ENCODE measurements around the gene ADARB2. TPM values are rescaled to one million over a fixed set of nuclear protein-coding genes. Genes with fewer than 3 reads are reported as not detected.

The ADARB2 gene
- total RNA-seq, 1 experiment from 2014 or later: not detected

DNA sequence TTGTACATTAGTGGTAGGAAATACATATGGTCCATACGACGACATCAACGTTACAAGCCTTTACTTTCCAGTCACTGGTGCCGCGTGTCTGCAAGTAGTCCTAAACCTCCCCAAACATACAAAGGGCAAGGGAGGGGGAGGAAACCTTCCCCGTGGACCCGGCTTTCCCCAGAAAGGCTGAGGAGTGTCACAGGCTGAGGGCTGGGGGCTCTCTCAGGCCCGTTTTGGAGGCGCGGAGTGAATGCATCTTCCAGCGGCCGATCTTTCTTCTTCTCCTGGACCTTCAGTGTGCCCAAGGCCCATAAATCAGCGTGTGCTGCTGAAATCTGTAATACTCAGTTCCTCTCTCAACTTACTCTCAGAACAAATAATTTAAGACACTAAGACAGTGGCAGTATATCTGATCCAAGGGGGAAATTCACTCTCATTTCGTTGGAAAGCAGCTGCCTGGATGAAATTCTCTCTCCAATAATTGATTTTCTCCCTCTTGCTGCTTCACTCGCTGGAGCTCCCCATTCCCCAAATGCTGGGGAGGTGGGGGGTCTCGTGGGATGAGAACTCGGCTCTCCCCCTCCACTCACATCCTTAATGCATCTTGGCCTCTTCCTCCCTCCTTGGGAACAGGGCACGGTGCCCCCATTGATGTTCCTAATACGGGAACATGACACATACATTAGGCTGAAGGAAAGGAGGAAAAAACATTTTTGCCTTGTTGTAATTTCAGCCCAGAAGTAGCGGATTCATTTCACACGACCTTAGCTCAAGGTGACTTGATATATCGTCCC, 126.1 kb downstream of the ADARB2 start:
- in situ Hi-C loops (cut with HindIII; ENCODE audit: low pct_unique_long_range_greater_than_20kb, low sequenced_read_pairs): no loop called here
- no peak for DNase-seq (ENCODE audit: low read depth)

DNA sequence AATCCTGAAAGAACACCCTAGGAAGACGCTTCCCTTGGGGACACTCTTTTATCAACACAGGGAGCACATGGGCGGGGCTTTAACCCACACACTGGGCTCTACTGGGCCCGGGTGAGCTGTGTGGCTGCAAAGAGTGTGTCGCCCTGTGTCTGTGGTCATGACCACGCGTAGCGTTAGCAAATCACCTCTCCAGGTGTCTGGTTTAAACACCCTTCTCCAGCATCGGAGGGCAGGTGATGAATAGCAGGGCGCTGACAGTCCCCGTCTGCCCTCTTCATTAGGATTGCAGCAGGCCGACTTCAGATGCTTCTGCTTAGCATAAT, 127.7 kb downstream of the ADARB2 start:
- DNase-seq (ENCODE audit: low read depth): no peak
- in situ Hi-C loops (cut with HindIII; ENCODE audit: low pct_unique_long_range_greater_than_20kb, low sequenced_read_pairs): no loop called here

DNA sequence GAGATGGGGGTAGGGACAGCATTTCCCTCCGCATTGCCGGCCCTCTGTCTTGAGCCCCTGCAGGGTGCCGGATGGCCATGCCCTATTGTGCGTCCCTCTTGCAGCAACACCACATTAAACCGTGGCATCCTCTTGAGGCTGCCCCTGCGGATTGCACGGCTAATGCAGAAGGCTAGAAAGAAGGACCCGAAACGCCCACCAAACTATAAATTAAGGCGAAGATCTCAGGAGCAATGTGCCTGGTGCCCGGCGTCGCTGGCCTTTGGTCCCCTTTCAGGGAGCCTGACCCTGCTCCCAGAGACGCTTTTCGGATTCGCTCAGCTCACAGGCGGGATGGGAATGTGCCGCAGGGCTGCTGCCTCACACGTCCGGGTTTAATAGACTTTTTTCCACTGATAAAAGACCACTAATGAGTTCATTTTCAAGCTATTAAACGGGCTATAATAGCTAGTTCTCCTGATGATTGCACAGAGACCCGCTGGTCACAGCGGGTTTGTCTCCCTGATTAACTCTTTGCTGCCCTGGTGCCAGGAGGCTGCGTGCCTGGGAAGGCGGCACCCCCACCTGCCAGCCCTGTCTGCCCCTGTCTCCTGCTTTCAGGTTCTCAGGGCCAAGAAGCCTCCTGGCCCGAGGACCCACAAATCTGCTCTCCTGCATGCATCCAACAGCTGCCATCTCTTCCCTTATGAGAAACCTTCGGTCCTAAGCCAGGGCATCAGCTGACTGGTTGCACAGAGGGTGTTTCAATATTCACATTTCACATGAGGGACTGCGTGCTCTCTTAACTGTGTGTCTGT, 128.3 kb downstream of the ADARB2 start:
- DNase-seq (ENCODE audit: low read depth): no peak
- in situ Hi-C loops (cut with HindIII; ENCODE audit: low pct_unique_long_range_greater_than_20kb, low sequenced_read_pairs): no loop called here

DNA sequence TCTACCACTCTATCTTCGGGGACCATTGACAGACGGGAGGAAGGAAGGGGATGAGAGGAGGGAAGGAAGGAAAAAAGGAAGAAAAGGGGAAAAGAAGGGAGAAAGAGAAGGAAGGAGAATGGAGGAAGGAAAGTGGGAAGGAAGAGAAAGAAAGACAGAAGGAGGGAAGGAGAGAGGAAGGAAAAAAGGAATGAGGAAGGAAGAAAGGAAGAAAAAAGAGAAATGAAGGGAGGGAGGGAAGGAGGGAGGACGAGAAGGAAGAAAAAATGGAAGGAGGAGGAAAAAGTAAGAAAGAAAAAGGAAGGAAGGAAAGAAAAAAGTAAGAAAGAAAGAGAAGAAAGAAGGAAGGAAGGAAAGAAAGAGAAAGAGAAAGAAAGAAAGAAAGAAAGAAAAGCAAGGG, 128.9 kb downstream of the ADARB2 start:
- no peak for DNase-seq (ENCODE audit: low read depth)
- in situ Hi-C loops (cut with HindIII; ENCODE audit: low pct_unique_long_range_greater_than_20kb, low sequenced_read_pairs): no loop called here

DNA sequence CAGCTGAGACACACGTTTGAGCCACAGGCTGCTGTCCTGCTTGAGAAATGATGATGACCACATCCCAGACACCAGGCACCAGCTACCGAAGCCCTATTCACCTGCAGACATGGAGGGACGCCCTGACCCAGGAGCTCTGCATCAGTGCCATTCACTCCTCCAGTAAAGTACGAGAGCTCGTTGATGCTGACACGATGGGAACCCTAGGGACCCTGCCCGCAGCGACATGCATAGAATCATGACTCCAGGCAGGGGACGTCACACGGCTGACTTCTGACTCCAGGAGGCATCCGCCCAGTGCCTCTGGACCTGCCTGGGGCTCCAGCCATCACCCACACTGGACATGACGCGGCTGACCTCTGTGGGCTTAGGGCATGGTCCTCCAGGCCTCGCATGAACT, 129.9 kb downstream of the ADARB2 start:
- no peak for DNase-seq (ENCODE audit: low read depth)
- in situ Hi-C loops (cut with HindIII; ENCODE audit: low pct_unique_long_range_greater_than_20kb, low sequenced_read_pairs): no loop called here

DNA sequence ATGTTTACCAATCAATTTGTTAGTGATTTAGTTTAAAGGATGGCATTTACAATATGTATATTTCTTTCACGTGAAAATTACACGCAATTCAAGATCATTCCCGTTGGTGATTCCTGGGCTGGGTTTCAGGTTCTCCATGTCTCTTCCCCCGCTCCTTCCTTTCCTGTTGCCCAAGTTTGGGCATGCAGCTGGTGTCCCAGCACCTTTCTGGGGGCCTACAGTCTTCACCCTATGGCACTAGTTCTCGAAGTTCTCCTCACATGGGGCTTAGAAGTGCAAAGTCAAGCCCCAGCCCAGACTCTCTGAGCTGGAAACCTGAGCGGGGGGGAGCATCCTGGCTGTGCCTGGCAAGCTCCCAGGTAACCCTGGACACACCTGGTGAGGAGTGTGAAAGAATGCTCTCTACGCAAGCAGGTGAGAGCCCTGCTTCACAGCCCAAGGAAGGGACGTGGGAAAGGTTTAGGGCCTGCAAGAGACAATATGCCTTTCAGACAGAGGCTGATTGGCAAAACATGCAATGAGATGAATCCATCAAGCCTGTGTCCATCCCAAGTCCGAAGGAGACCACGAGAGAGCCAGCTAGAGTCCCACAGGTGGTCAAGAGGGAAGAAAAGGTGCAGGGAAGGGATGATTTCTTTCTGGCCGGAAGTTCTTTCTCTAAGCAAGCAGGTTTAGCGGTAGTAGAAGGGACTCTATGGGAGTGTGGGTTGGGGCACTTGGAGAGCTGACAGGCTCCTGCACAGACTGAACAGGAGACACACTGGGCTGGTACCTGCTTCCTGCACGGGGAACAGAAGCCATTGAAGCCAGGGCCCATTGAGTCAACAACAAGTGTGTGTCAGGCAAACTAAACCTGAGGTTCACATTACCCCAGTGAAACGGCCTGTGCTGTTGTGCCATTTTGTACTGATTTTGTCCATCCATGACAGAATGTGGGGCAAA, 131.1 kb downstream of the ADARB2 start:
- in situ Hi-C loops (cut with HindIII; ENCODE audit: low pct_unique_long_range_greater_than_20kb, low sequenced_read_pairs): no loop called here
- no peak for DNase-seq (ENCODE audit: low read depth)

DNA sequence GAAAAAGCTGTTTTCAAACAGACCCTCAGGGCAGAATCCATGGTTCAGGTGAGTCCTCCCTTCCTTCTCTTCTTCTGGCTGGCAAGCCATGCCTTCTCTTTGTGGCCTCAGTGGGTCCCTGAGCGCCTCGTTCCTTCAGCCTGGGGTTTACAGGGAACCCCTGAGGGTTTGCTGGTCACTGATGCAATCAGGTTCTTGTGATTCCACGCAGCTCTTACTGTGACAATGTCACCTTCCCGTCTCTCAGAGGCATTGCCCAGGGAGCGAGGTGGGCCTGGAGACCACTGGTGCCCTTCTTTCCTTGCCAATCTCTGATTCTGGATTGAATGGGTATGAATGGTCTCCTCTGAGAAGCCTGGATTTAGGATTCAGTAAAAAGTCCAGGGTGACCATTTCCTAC, 132.2 kb downstream of the ADARB2 start:
- in situ Hi-C loops (cut with HindIII; ENCODE audit: low pct_unique_long_range_greater_than_20kb, low sequenced_read_pairs): no loop called here
- DNase-seq (ENCODE audit: low read depth): no peak

DNA sequence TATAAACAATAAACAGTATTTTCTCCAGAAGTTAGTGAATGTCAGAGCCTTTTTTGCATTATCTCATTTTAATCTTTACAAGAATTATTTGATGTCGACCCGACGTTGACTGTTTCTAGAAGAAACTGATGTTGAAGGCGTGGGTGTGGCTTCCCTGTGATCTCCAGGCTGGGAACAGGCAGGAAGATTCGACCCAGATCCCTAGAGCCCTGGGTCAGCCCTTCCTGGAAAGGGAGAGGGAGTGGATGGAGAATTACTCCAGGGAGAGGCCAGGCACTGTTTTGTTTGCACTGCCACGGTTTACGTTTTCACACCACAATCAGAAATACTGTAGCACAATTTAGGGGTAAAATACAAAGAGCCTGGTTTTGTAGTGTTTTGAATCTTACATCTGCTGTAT, 133.1 kb downstream of the ADARB2 start:
- no peak for DNase-seq (ENCODE audit: low read depth)
- in situ Hi-C loops (cut with HindIII; ENCODE audit: low pct_unique_long_range_greater_than_20kb, low sequenced_read_pairs): no loop called here

DNA sequence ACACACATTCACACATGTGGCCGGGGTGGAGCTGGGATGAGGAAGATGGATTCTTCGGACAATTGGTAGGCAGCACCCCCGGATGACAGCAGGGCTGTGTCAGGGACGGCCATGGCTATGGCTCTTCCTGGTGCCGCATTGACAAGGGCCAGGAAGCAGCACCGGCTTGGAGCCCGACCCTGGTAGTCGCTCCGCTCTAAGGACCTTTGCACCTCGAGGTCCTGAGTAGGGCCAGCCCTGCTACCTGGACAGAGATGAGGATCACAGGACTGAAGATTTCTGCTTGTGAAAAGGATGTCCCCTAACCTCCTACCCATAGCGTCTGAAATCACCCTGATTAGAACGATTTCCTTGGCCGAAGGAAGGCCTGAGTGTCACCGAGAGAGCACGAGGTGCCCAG, 134.1 kb downstream of the ADARB2 start:
- in situ Hi-C loops (cut with HindIII; ENCODE audit: low pct_unique_long_range_greater_than_20kb, low sequenced_read_pairs): no loop called here
- no peak for DNase-seq (ENCODE audit: low read depth)

DNA sequence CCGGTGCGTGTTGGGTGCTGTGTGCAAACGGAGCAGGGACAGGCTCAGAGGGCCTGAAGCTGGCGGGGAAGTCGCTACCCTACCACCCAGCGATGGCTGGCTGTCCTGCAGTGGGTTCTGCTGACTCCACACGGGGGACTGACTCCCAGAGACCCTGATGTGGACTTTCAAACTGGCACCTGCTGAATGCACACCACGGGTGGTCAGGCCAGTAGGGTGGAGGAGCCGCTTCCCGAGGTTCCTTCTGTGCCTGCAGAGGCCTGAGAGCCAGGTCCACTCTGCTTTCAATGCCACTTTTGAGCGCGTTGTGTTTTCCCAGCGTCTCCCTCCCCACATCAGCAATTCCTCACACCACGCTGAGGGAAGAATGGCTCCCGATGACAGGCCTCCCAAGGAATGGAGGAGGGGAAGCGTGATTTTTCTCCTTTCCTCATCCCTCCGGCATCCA, 135.3 kb downstream of the ADARB2 start:
- in situ Hi-C loops (cut with HindIII; ENCODE audit: low pct_unique_long_range_greater_than_20kb, low sequenced_read_pairs): no loop called here

DNA sequence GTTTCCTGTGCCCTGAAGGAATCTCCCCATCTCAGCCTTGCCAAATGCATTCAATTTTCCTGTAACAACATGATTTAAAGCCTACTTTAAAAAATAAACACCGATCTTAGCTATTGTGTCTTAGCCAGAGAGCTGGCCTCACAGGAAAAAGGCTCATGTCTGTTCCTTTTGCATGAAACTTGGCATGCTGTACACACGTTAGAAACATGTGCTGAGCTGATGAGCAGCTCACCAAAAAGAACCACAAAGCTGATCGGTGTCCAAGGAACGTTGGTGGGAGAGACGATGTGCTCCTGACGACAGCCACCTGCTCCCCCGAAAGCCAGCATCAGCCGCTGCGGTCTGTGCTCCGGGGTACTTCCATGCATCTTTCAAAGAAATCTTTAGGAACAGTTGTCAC, 135.9 kb downstream of the ADARB2 start:
- in situ Hi-C loops (cut with HindIII; ENCODE audit: low pct_unique_long_range_greater_than_20kb, low sequenced_read_pairs): no loop called here
- no peak for DNase-seq (ENCODE audit: low read depth)

More for the DNA sequence above, 135.3 kb downstream of the ADARB2 start:
- no peak for DNase-seq (ENCODE audit: low read depth)

DNA sequence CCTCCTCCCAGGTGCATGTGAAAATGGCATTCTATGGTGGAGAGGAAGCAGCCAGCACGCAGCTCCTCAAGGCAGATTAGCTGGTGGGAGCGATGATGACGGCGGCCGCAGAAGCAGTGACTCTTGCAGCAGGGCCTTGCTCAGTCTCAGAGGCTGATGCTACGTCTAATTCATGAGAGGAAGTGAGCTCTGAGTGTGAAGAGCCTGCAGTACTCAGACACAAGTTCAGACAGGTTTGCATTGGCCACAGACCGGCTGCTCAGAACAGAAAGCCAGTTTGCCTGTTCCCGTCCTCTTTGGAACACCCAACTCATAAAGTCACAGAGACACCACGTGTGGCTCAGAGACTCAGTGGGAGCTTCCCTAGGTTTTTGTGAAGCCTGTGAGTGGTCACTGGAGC, 136.5 kb downstream of the ADARB2 start:
- in situ Hi-C loops (cut with HindIII; ENCODE audit: low pct_unique_long_range_greater_than_20kb, low sequenced_read_pairs): no loop called here
- no peak for DNase-seq (ENCODE audit: low read depth)

DNA sequence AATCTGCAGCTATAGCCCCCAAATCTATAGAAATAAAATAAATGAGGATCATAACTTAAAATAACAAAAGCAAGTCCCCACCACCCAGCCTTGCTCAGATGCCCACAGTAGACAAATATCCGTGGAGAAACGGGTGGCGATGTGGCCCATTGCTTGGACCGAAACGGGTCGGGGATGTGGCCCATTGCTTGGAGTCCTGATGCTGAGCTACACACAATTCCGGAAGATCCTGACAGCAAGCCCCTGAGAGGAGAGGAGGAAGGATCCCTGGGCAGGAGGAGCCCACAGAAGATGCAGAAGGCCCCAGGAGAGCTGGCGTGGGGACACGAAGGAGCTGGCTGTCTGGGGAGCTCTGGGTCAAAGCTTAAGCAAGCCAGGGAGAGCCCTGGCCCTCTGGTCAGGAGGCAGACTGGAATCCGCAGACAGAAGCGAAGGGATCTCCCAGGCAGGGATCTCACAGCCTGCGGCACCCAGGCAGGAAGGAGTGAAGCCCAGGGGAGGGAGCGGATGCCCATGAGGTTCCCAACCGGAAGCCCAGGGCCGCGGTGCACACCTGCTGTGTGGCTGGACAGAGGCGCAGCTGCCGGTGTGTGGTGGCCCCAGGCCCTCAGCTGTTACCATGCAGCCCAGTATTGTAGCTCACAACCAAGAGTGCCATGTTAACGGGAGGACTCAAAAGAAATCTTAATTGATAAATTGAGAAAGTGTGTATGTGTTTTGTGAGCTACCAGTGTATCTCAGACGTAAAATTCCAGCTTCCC, 138.8 kb downstream of the ADARB2 start:
- no peak for DNase-seq (ENCODE audit: low read depth)
- in situ Hi-C loops (cut with HindIII; ENCODE audit: low pct_unique_long_range_greater_than_20kb, low sequenced_read_pairs): no loop called here

DNA sequence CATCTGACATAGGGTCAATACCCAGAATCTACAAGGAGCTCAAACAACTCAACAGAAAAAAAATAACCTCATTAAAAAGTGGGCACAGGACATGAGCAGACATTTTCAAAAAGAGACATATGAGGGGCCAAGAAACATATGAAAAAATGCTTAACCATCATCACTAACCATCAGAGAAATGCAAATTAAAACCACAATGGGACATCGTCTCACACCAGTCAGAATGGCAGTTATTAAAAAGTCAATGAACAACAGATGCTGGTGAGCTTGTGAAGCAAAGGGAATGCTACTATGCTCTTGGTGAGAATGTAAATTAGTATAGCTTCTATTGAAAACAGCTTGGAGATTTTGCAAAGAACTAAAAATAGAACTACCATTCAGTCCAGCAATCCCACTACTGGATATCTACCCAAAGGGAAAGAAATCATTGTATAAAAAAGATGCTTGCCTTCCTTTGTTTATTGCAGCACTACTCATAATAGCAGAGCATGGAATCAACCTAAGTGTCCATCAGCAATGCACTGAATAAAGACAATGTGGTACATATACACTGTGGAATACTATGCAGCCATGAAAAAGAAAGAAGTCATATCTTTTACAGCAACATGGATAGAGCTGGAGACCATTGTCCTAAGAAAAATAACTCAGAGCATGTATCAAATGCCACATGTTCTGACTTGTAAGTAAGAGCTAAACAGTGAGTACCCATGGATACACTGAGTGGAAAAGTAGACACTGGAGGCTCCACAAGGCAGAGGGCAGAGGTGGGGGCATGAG, 139.8 kb downstream of the ADARB2 start:
- DNase-seq (ENCODE audit: low read depth): no peak
- in situ Hi-C loops (cut with HindIII; ENCODE audit: low pct_unique_long_range_greater_than_20kb, low sequenced_read_pairs): no loop called here

DNA sequence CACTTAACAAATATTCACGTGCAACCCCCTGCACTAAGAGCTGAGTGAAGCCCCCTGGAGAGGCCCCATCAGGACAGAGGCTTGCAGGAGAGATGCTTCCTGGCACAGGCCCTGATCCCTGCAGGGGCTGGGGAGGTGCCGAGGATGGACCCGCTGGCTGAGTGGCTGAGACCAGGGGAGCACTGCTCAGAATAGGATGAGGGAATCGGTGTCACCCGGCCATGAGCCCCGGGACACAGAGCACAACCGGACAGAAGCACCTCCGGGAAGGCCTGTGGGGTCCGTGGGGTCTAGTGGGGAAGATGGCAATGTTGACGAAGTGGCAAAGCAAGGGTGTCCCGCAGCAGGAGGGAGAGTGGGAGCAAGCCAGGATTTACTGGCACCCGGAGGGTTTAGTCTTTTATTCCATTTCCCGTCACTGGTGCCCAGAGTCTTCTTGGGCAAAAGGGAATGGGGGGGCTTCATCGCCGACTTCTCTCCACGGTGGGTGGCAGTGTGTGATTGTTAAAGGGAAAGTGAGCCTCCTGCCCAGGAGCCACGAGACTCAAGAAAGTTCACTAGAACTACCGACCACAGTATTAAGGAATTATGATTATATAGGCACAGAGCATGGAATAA, 140.7 kb downstream of the ADARB2 start:
- no peak for DNase-seq (ENCODE audit: low read depth)
- in situ Hi-C loops (cut with HindIII; ENCODE audit: low pct_unique_long_range_greater_than_20kb, low sequenced_read_pairs): no loop called here

DNA sequence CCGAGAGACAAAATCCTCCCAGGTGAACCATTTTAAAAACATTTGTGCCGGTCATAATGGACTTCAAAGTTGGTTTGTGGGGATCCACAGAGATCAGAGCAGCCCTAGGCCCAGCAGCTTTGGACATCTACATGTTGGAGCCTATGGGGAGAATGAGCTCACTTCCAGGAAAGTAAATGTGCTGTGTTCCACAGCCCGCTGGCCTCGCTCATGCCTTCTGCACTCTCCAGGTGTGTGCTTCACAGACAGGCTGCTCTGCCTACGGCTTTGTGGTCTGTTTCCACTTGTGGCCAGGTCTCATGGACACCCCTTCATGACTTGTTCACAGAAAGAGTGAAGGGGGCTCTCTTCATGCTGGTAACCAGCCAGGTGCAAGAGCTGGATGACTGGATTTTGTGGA, 141.6 kb downstream of the ADARB2 start:
- no peak for DNase-seq (ENCODE audit: low read depth)
- in situ Hi-C loops (cut with HindIII; ENCODE audit: low pct_unique_long_range_greater_than_20kb, low sequenced_read_pairs): no loop called here

DNA sequence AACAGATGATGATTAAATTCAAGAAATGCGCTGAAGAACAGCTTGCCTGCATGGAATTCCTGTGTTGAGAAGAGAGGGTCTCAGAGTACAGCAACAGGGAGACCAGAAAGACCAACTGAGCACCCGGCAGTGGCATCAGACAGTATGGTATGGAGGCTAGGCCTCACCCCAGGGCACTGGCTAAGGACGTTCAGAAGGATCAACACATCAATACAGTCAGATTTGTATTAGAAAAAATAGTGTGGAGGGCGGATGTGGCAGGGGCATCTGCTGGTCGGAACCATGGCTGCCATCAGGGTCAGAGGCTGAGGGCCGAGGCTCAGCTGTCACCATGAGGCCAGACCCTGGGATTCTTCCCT, 142.1 kb downstream of the ADARB2 start:
- no peak for DNase-seq (ENCODE audit: low read depth)
- in situ Hi-C loops (cut with HindIII; ENCODE audit: low pct_unique_long_range_greater_than_20kb, low sequenced_read_pairs): no loop called here
